Stomach (tissue), 4 donors: ENCODE measurements around the gene CNTN6.

Experiments used
- EP300 ChIP-seq: sonication (generic); formaldehyde crosslinking; IDR thresholded peaks from one replicate; pipeline ENCODE4 v1.6.1; 2017; ENCODE audit warnings: antibody characterized with exemption
- POLR2A ChIP-seq, 4 donors: fragments of 450-650 bp; IDR thresholded peaks; one replicate each; pipeline ENCODE4 v1.6.1; 2016; ENCODE audit warnings: antibody characterized with exemption in 4 of 4, control low read depth in 2 of 4, mild to moderate bottlenecking in 1 of 4, moderate library complexity in 1 of 4
- POLR2AphosphoS5 ChIP-seq, 3 donors: sonication (generic); formaldehyde crosslinking; IDR thresholded peaks; one replicate each; pipeline ENCODE4 v1.6.1; 2016; ENCODE audit warnings: antibody characterized with exemption in 3 of 3
- TF ChIP-seq, protein P1 (sequence below), 7 experiments: fragments of 450-650 bp in 4 of 7; fragments of 200-600 bp in 3 of 7; sonication (generic) in 3 of 7; IDR thresholded peaks; one replicate each; pipeline ENCODE4 v1.5.1; 2016 to 2019; ENCODE audit warnings: antibody characterized with exemption in 7 of 7, control low read depth in 2 of 7, mild to moderate bottlenecking in 1 of 7

DNA sequence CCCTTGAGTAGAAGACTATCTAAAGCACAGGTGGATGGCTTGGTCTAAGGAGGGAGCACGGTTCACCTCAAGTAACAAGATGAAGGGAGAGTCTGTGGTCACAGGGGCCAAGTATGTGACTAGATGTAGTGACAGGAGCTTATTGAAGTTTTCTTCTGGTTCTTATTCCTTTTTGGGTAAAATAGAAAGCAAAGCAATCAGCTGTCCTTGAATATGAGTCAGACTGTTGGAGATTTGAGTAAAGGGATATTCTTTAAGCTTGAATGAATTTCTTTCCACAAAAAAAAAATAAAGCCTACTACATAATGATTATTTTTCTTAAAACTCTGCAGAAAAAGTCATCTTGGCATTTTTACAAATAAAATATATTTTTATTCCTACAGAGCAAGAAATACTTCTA lies 1.5 kb upstream of the CNTN6 start:
- TF ChIP-seq, protein P1, sequence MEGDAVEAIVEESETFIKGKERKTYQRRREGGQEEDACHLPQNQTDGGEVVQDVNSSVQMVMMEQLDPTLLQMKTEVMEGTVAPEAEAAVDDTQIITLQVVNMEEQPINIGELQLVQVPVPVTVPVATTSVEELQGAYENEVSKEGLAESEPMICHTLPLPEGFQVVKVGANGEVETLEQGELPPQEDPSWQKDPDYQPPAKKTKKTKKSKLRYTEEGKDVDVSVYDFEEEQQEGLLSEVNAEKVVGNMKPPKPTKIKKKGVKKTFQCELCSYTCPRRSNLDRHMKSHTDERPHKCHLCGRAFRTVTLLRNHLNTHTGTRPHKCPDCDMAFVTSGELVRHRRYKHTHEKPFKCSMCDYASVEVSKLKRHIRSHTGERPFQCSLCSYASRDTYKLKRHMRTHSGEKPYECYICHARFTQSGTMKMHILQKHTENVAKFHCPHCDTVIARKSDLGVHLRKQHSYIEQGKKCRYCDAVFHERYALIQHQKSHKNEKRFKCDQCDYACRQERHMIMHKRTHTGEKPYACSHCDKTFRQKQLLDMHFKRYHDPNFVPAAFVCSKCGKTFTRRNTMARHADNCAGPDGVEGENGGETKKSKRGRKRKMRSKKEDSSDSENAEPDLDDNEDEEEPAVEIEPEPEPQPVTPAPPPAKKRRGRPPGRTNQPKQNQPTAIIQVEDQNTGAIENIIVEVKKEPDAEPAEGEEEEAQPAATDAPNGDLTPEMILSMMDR (IDR thresholded peaks at IDR 0.05) = no peak
- TF ChIP-seq POLR2A (IDR thresholded peaks at IDR 0.05) (no peak), POLR2AphosphoS5 (IDR thresholded peaks at IDR 0.05) (no peak), EP300 (no peak)
